CD4-positive, CD25-positive, alpha-beta regulatory T cell (primary cell): ENCODE data around the gene CACNB1. TPM values are rescaled to one million over a fixed set of nuclear protein-coding genes. Genes with fewer than 3 reads are reported as not detected.

Source experiments
- ATAC-seq, 2 donors: fragments of 150-1000 bp; cut with Tn5 transposase; one replicate each; pipeline ENCODE4 v1.10.0; 2021; ENCODE audit warnings: low read depth in 2 of 2, moderate number of reproducible peaks in 2 of 2, moderate library complexity in 1 of 2
- DNase-seq, 3 donors: peaks; one replicate each; pipeline versions ENCODE4 v3.0.0 to v3.0.0-alpha.2; 2012 to 2022; ENCODE audit warnings: mixed read lengths in 1 of 3
- H3K27ac ChIP-seq: one replicate; pipeline ENCODE4 v1.7.0; 2013; ENCODE audit warnings: mild to moderate bottlenecking, low read length; ENCODE audit not compliant: insufficient read depth, poor library complexity, severe bottlenecking
- H3K27me3 ChIP-seq: one replicate; pipeline ENCODE4 v1.7.0; 2013; ENCODE audit warnings: low read length; ENCODE audit not compliant: control insufficient read depth, insufficient read depth
- H3K36me3 ChIP-seq: one replicate; pipeline ENCODE4 v1.7.0; 2013; ENCODE audit warnings: mild to moderate bottlenecking, low read length, moderate library complexity; ENCODE audit not compliant: control insufficient read depth, insufficient read depth
- H3K4me1 ChIP-seq: 2 replicates; pipeline ENCODE4 v1.7.0; 2013; ENCODE audit warnings: mild to moderate bottlenecking, low read length; ENCODE audit not compliant: insufficient read depth, control insufficient read depth, poor library complexity, severe bottlenecking
- H3K4me3 ChIP-seq: one replicate; pipeline ENCODE4 v1.7.0; 2013; ENCODE audit warnings: low read depth, mild to moderate bottlenecking, low read length, moderate library complexity
- H3K9me3 ChIP-seq, 2 experiments: 1 replicate in 1 of 2; 2 replicates in 1 of 2; pipeline ENCODE4 v1.7.0; 2013; ENCODE audit warnings: low read length in 2 of 2, mild to moderate bottlenecking in 1 of 2, moderate library complexity in 1 of 2; ENCODE audit not compliant: control insufficient read depth in 2 of 2
- H3K27ac Mint-ChIP-seq, 3 donors: one replicate each; pipeline ENCODE4 v1.8.0; 2020 to 2022; ENCODE audit warnings: mild to moderate bottlenecking in 3 of 3, mixed read lengths in 3 of 3, moderate library complexity in 2 of 3
- H3K27me3 Mint-ChIP-seq: one replicate; pipeline ENCODE4 v1.8.0; 2022; ENCODE audit warnings: mild to moderate bottlenecking, mixed read lengths
- H3K36me3 Mint-ChIP-seq: one replicate; pipeline ENCODE4 v1.8.0; 2020; ENCODE audit warnings: mixed read lengths
- H3K4me1 Mint-ChIP-seq, 4 donors: one replicate each; pipeline ENCODE4 v1.8.0; 2020 to 2022; ENCODE audit warnings: mixed read lengths in 4 of 4, mild to moderate bottlenecking in 1 of 4
- H3K4me3 Mint-ChIP-seq, 4 donors: one replicate each; pipeline ENCODE4 v1.8.0; 2020 to 2022; ENCODE audit warnings: mild to moderate bottlenecking in 4 of 4, mixed read lengths in 4 of 4, moderate library complexity in 3 of 4
- H3K9me3 Mint-ChIP-seq, 7 donors: one replicate each; pipeline ENCODE4 v1.8.0; 2020 to 2022; ENCODE audit warnings: mixed read lengths in 7 of 7, mild to moderate bottlenecking in 3 of 7, moderate library complexity in 2 of 7
- polyA plus RNA-seq, 4 donors: library from polyadenylated mRNA; unstranded; fragments of 300-500 nt; fragmentation: Illumina TruSeq; gene quantifications; one replicate each; pipeline ENCODE4 v1.2.3, GENCODE V29; 2021
- total RNA-seq: library from RNA; stranded (reverse); gene quantifications from one replicate; pipeline ENCODE4 v1.2.3, GENCODE V29; 2022

The CACNB1 gene
- total and polyA plus RNA-seq, 5 donors from 2014 or later: 0.48 to 19.3 (median 1.2) TPM

GRCh38 chr17:39208893-39209292 is 11.4 kb upstream of the CACNB1 start:
- DNase-seq: peak in 1 of 3 donors; percentile 33

GRCh38 chr17:39208136-39208535 is 10.7 kb upstream of the CACNB1 start:
- DNase-seq (no peak), ATAC-seq (no peak)
- Mint-ChIP-seq H3K4me1 (peaks cover 0 to 45% (median 5%) of the 10 kb centered on the region in 4 donors), H3K27ac (peak overlapping the region in 1 of 3 donors; percentile 46), H3K36me3 (peaks cover 17% of the 10 kb centered on the region), H3K9me3 (no peaks in the 10 kb centered on the region), H3K27me3 (peaks cover 7% of the 10 kb centered on the region), H3K4me3 (peak overlapping the region in 1 of 4 donors; percentile 62)
- H3K27ac ChIP-seq: no peak overlapping the region
- no peaks in the 10 kb centered on the region for H3K9me3 ChIP-seq
- H3K4me3 ChIP-seq: no peak overlapping the region
- H3K4me1 ChIP-seq: peaks cover 24% of the 10 kb centered on the region
- no peaks in the 10 kb centered on the region for H3K27me3 ChIP-seq
- peaks cover 21% of the 10 kb centered on the region for H3K36me3 ChIP-seq

More at GRCh38 chr17:39208893-39209292, 11.4 kb upstream of the CACNB1 start:
- peak overlapping the region; percentile 11 for H3K27ac ChIP-seq
- peaks cover 14% of the 10 kb centered on the region for H3K36me3 ChIP-seq
- Mint-ChIP-seq H3K4me1 (peaks cover 0 to 38% (median 5%) of the 10 kb centered on the region in 4 donors), H3K4me3 (peak overlapping the region; percentile 32 to 63 (median 56)), H3K27ac (peak overlapping the region in 2 of 3 donors; percentile 43 to 46), H3K36me3 (peaks cover 10% of the 10 kb centered on the region), H3K9me3 (no peaks in the 10 kb centered on the region), H3K27me3 (peaks cover 7% of the 10 kb centered on the region)
- H3K4me1 ChIP-seq: peaks cover 24% of the 10 kb centered on the region
- no peaks in the 10 kb centered on the region for H3K9me3 ChIP-seq
- no peak overlapping the region for H3K4me3 ChIP-seq
- ATAC-seq: no peak
- no peaks in the 10 kb centered on the region for H3K27me3 ChIP-seq

GRCh38 chr17:39205112-39205526 is 7.7 kb upstream of the CACNB1 start:
- peaks cover 3% of the 10 kb centered on the region for H3K27me3 Mint-ChIP-seq
- H3K9me3 ChIP-seq: no peaks in the 10 kb centered on the region
- peaks cover 36% of the 10 kb centered on the region for H3K36me3 ChIP-seq
- DNase-seq (no peak), ATAC-seq (no peak)
- H3K9me3 Mint-ChIP-seq: no peaks in the 10 kb centered on the region
- peaks cover 44% of the 10 kb centered on the region for H3K4me1 ChIP-seq
- no peaks in the 10 kb centered on the region for H3K27me3 ChIP-seq
- H3K36me3 Mint-ChIP-seq: peaks cover 25% of the 10 kb centered on the region
- H3K27ac ChIP-seq: no peak overlapping the region
- H3K4me1 Mint-ChIP-seq: peaks cover 6 to 66% (median 23%) of the 10 kb centered on the region in 4 donors
- no peak overlapping the region for H3K4me3 ChIP-seq
- H3K4me3 Mint-ChIP-seq: peak overlapping the region in 1 of 4 donors; percentile 78
- peak overlapping the region in 1 of 3 donors; percentile 41 for H3K27ac Mint-ChIP-seq

DNA sequence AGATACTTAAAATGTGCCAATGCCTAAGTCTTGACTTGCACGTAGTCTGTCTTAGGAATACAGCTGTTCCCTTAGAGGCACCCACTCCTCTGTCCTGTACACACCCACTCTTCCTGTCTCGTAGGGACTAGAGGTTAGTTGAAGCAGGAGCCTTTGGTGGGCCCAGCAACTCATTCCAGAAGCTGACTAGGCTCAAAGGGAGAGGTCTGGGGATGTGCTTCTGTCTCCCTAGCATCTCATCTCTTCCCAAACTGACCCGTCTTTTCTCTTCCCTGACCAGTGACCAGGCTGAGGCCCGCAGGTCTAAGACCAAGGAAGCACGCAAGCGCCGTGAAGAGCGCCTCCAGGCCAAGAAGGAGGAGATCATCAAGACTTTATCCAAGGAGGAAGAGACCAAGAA is 6.8 kb upstream of the CACNB1 start:
- H3K4me1 ChIP-seq: peaks cover 44% of the 10 kb centered on the region
- H3K9me3 ChIP-seq: no peaks in the 10 kb centered on the region
- H3K4me3 ChIP-seq: no peak overlapping the region
- H3K27ac ChIP-seq: no peak overlapping the region
- H3K36me3 ChIP-seq: peaks cover 36% of the 10 kb centered on the region
- Mint-ChIP-seq H3K36me3 (peaks cover 25% of the 10 kb centered on the region), H3K9me3 (no peaks in the 10 kb centered on the region), H3K4me3 (peak overlapping the region in 1 of 4 donors; percentile 78), H3K27ac (peak overlapping the region in 1 of 3 donors; percentile 65), H3K27me3 (peaks cover 7% of the 10 kb centered on the region), H3K4me1 (peaks cover 13 to 70% (median 28%) of the 10 kb centered on the region in 4 donors)
- H3K27me3 ChIP-seq: no peaks in the 10 kb centered on the region
- ATAC-seq: no peak
- no peak for DNase-seq

DNA sequence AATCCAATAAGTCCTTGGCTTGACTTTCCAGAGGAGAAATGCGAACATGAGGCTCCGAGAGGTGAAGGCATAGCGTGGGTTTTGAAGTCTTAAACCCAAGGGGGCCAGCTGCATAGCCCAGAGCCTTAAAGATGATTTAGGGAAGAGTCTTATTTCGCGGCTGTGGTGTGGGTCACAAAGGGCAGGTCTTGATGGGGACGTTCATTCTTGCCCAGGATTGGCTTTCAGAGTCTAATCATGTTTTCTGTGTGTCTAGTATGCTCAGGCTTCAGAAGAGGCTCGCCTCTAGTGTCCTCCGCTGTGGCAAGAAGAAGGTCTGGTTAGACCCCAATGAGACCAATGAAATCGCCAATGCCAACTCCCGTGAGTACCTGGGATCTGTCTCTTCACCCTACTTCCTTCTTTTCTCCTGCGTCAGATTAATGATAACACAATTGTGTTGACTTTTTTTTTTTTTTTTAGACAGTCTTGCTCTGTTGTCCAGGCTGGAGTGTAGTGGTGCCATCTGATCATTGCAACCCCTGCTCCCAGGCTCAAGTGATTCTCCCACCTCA is 3.6 kb upstream of the CACNB1 start:
- Mint-ChIP-seq H3K4me3 (peak overlapping the region; percentile 89 to 97 (median 95)), H3K36me3 (peaks cover 25% of the 10 kb centered on the region), H3K9me3 (no peaks in the 10 kb centered on the region), H3K4me1 (peaks cover 13 to 65% (median 32%) of the 10 kb centered on the region in 4 donors), H3K27ac (peak overlapping the region; percentile 98 to 100 (median 99)), H3K27me3 (peaks cover 7% of the 10 kb centered on the region)
- peak overlapping the region; percentile 99 for H3K4me3 ChIP-seq
- ATAC-seq: no peak
- H3K27me3 ChIP-seq: no peaks in the 10 kb centered on the region
- peaks cover 36% of the 10 kb centered on the region for H3K36me3 ChIP-seq
- peak overlapping the region; percentile 99 for H3K27ac ChIP-seq
- H3K4me1 ChIP-seq: peaks cover 57% of the 10 kb centered on the region
- no peaks in the 10 kb centered on the region for H3K9me3 ChIP-seq
- no peak for DNase-seq

DNA sequence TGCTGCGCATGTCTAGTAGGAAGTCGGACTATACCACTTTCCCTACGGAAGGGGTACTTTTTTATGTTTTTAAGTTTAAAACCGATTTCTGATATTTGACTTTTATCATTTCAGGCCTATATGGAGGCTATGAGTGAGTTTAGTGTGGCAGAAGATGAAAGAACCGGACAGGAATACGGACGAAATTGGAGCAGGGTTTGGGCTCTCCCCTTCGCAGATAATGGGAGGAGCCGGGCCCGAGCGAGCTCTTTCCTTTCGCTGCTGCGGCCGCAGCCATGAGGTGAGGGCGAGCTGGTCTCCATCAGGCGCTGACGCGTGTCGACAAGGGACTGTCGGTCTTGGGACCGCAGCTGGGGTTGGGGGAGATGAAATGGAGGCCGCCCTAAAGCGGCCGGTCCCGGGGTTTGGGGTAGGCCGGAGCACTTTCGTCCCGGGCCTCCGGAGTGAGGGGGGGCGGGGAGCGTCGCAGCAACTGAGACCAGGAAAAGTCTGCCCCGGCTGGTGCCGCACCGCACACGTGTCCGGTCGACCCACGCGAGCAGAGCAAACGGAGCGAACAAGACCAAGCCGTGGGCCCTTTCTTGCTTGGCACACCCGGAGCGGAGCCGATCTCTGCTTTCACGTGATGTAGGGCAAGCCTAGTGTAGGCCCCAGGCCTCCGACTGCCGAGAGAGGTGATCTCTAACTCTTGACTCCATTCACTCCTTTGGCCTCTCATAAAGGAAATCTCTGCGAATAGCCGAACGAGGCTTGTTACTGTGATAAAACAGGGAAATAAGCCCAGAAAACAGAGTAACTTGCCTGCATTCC is 2.8 kb upstream of the CACNB1 start, which contains the start of gene RPL19:
TSS of gene RPL19 (plus strand) at position 214 of the 810 bp plus-strand sequence. CDS start at position 276, 62 bp downstream.
- Histone ChIP-seq H3K4me1 (peaks cover 63% of the 10 kb centered on the region), H3K27me3 (no peaks in the 10 kb centered on the region), H3K9me3 (no peaks in the 10 kb centered on the region), H3K36me3 (peaks cover 36% of the 10 kb centered on the region), H3K4me3 (peak within 1 kb of the TSS; percentile 99), H3K27ac (peak within 1 kb of the TSS; percentile 99)
- peaks cover 25% of the 10 kb centered on the region for H3K36me3 Mint-ChIP-seq
- H3K27me3 Mint-ChIP-seq: peaks cover 7% of the 10 kb centered on the region
- peaks cover 13 to 73% (median 36%) of the 10 kb centered on the region in 4 donors for H3K4me1 Mint-ChIP-seq
- peak within 1 kb of the TSS; percentile 98 to 100 (median 99) for H3K27ac Mint-ChIP-seq
- peak within 1 kb of the TSS; percentile 89 to 97 (median 95) for H3K4me3 Mint-ChIP-seq
- DNase-seq (peak in 1 of 3 donors; percentile 74), ATAC-seq (peak; percentile 78 to 79)
- no peaks in the 10 kb centered on the region for H3K9me3 Mint-ChIP-seq

DNA sequence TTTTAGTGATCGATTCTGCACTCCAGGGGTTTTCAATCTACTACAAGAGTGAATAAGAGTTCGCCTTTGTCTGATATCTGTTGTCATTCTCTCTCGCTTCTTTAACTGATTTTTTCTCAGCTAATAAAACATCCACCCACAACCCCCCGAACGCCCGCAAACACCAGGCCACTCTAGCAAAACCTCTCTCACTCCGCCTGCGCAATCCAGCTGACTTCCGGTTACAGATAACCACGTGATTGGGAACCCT is 2.3 kb upstream of the CACNB1 start:
- Mint-ChIP-seq H3K27ac (peak overlapping the region; percentile 98 to 100 (median 99)), H3K4me1 (peaks cover 13 to 73% (median 37%) of the 10 kb centered on the region in 4 donors), H3K9me3 (no peaks in the 10 kb centered on the region), H3K27me3 (peaks cover 7% of the 10 kb centered on the region), H3K36me3 (peaks cover 21% of the 10 kb centered on the region), H3K4me3 (peak overlapping the region; percentile 89 to 97 (median 95))
- H3K27ac ChIP-seq: peak overlapping the region; percentile 99
- peak overlapping the region; percentile 99 for H3K4me3 ChIP-seq
- ATAC-seq: peak; percentile 64 to 66
- peak; percentile 82 to 95 (median 93) for DNase-seq
- H3K9me3 ChIP-seq: no peaks in the 10 kb centered on the region
- no peaks in the 10 kb centered on the region for H3K27me3 ChIP-seq
- peaks cover 30% of the 10 kb centered on the region for H3K36me3 ChIP-seq
- H3K4me1 ChIP-seq: peaks cover 63% of the 10 kb centered on the region
